Measurements from ENCODE around the gene TMEM44. TPM values are rescaled to one million over a fixed set of nuclear protein-coding genes. Genes with fewer than 3 reads are reported as not detected.
"Not testable (repeated sequence)": the region's sequence is repeated elsewhere in the genome, so short reads cannot be mapped to it uniquely, and the experiment has no call there.

TMEM44 gene
- total and polyA plus RNA-seq, 4 donors = 13.8 to 33.5 (median 19.7) TPM

- H3K9me3 ChIP-seq (ENCODE audit: control insufficient read depth, insufficient read depth, low read length) = peaks cover 4% of the 10 kb centered on the region
- 100% methylated on average over 2 of the region's 4 CpGs for WGBS (ENCODE audit: insufficient coverage)
- H3K27me3 ChIP-seq (ENCODE audit: control insufficient read depth, insufficient read depth, low read length) = no peaks in the 10 kb centered on the region
- H3K27ac ChIP-seq (ENCODE audit: low read depth, low read length) = no peak overlapping the region
- H3K4me1 ChIP-seq (ENCODE audit: control insufficient read depth, insufficient read depth, low read length) = peaks cover 10% of the 10 kb centered on the region
- H3K4me3 ChIP-seq (ENCODE audit: low read depth, low read length) = no peak overlapping the region
- DNase-seq (ENCODE audit: low read depth in 4 of 6, low spot score in 6 of 6) = no peak
- H3K36me3 ChIP-seq (ENCODE audit: control insufficient read depth, insufficient read depth, low read length) = peaks cover 25% of the 10 kb centered on the region
Measured at GRCh38 chr3:194631696-194632095, 1.5 kb downstream of the TMEM44 start.

DNA sequence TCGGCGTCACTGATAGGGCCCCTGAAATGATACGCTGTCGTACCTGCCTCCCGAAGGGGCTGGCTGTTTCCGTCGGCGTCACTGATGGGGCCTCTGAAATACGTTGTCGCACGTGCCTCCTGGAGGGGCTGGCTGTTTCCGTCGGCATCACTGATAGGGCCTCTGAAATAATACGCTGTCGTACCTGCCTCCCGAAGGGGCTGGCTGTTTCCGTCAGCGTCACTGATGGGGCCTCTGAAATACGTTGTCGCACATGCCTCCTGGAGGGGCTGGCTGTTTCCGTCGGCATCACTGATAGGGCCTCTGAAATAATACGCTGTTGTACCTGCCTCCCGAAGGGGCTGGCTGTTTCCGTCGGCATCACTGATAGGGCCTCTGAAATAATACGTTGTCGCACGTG lies 2.5 kb downstream of the TMEM44 start:
- H3K4me3 ChIP-seq (ENCODE audit: low read depth, low read length); H3K27ac ChIP-seq (ENCODE audit: low read depth, low read length); H3K9me3 ChIP-seq (ENCODE audit: control insufficient read depth, insufficient read depth, low read length); H3K27me3 ChIP-seq (ENCODE audit: control insufficient read depth, insufficient read depth, low read length); DNase-seq (ENCODE audit: low read depth in 4 of 6, low spot score in 6 of 6); H3K4me1 ChIP-seq (ENCODE audit: control insufficient read depth, insufficient read depth, low read length): not testable (repeated sequence)
- H3K36me3 ChIP-seq (ENCODE audit: control insufficient read depth, insufficient read depth, low read length) = peaks cover 26% of the 10 kb centered on the region
- WGBS (ENCODE audit: insufficient coverage) = 97% methylated on average over 27 of the region's 29 CpGs

DNA sequence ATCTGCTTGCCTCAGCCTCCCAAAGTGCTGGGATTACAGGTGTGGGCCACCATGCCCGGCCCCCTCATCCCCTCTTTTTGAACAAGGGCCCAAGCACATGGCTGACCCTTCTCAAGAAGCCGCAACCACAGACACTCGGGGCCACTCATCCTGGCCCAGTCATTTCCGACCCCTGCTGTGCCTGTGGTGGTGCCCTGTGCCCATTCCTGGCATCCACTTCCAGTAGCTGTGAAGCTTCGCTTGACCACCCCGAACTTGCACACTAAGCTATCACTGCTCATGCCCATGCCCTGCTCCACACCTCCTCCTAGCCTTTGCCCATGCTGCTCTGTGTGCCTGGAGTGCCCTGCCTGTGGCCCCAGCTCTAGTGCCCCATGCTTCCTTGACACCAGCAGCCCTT lies 8.3 kb downstream of the TMEM44 start:
- no peak for DNase-seq (ENCODE audit: low read depth in 4 of 6, low spot score in 6 of 6)
- H3K4me3 ChIP-seq (ENCODE audit: low read depth, low read length) = no peak overlapping the region
- no peak overlapping the region for H3K27ac ChIP-seq (ENCODE audit: low read depth, low read length)
- WGBS (ENCODE audit: insufficient coverage) = 100% methylated on average over 6 of the region's 6 CpGs
- H3K9me3 ChIP-seq (ENCODE audit: control insufficient read depth, insufficient read depth, low read length) = no peaks in the 10 kb centered on the region
- peaks cover 61% of the 10 kb centered on the region for H3K36me3 ChIP-seq (ENCODE audit: control insufficient read depth, insufficient read depth, low read length)
- H3K27me3 ChIP-seq (ENCODE audit: control insufficient read depth, insufficient read depth, low read length) = no peaks in the 10 kb centered on the region
- H3K4me1 ChIP-seq (ENCODE audit: control insufficient read depth, insufficient read depth, low read length) = peaks cover 7% of the 10 kb centered on the region

- H3K9me3 ChIP-seq (ENCODE audit: control insufficient read depth, insufficient read depth, low read length) = no peaks in the 10 kb centered on the region
- H3K27me3 ChIP-seq (ENCODE audit: control insufficient read depth, insufficient read depth, low read length) = no peaks in the 10 kb centered on the region
- H3K4me1 ChIP-seq (ENCODE audit: control insufficient read depth, insufficient read depth, low read length) = peaks cover 7% of the 10 kb centered on the region
- peaks cover 59% of the 10 kb centered on the region for H3K36me3 ChIP-seq (ENCODE audit: control insufficient read depth, insufficient read depth, low read length)
- WGBS (ENCODE audit: insufficient coverage) = 92% methylated on average over 25 of the region's 25 CpGs
- DNase-seq (ENCODE audit: low read depth in 4 of 6, low spot score in 6 of 6) = no peak
- no peak overlapping the region for H3K27ac ChIP-seq (ENCODE audit: low read depth, low read length)
- no peak overlapping the region for H3K4me3 ChIP-seq (ENCODE audit: low read depth, low read length)
Measured at GRCh38 chr3:194623449-194624290, 9.5 kb downstream of the TMEM44 start.

DNA sequence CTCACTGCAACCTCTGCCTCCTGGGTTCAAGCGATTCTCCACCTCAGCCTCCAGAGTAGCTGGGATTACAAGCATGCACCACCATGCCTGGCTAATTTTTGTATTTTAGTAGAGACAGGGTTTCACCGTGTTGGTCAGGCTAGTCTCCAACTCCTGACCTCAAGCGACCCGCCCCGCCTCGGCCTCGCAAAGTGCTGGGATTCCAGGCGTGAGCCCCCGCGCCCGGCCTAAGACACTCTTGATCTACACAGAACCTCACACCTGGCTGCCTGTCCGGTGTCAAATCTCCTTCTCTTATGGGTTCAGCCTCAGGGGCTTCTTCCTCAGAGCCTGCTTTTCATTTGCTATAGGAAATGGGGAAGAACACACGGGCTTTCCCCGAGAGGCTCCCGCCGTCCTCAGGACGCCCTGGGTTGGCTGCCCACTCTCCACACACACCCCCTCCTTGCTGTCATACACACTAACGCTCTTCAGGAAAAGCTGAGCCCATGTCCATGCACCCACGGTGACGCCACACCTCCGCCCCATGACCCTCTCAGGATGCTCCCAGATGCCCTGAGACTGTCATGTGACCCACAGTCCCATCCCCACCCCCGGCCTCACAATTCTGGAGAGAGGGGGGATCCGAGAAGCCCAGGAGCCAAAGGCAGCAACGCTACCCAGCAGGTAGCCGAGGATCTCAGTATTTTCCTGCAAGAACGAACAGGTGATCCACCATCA lies 10.4 kb downstream of the TMEM44 start:
- Histone ChIP-seq H3K9me3 (ENCODE audit: control insufficient read depth, insufficient read depth, low read length) (no peaks in the 10 kb centered on the region), H3K4me3 (ENCODE audit: low read depth, low read length) (no peak overlapping the region), H3K4me1 (ENCODE audit: control insufficient read depth, insufficient read depth, low read length) (peaks cover 7% of the 10 kb centered on the region), H3K27me3 (ENCODE audit: control insufficient read depth, insufficient read depth, low read length) (no peaks in the 10 kb centered on the region), H3K27ac (ENCODE audit: low read depth, low read length) (no peak overlapping the region), H3K36me3 (ENCODE audit: control insufficient read depth, insufficient read depth, low read length) (peaks cover 55% of the 10 kb centered on the region)
- WGBS (ENCODE audit: insufficient coverage) = 95% methylated on average over 17 of the region's 26 CpGs
- no peak for DNase-seq (ENCODE audit: low read depth in 4 of 6, low spot score in 6 of 6)

- 84% methylated on average over 14 of the region's 14 CpGs for WGBS (ENCODE audit: insufficient coverage)
- Histone ChIP-seq H3K27ac (ENCODE audit: low read depth, low read length) (no peak overlapping the region), H3K9me3 (ENCODE audit: control insufficient read depth, insufficient read depth, low read length) (no peaks in the 10 kb centered on the region), H3K4me1 (ENCODE audit: control insufficient read depth, insufficient read depth, low read length) (peaks cover 7% of the 10 kb centered on the region), H3K4me3 (ENCODE audit: low read depth, low read length) (no peak overlapping the region), H3K36me3 (ENCODE audit: control insufficient read depth, insufficient read depth, low read length) (peaks cover 55% of the 10 kb centered on the region), H3K27me3 (ENCODE audit: control insufficient read depth, insufficient read depth, low read length) (no peaks in the 10 kb centered on the region)
- no peak for DNase-seq (ENCODE audit: low read depth in 4 of 6, low spot score in 6 of 6)
Measured at GRCh38 chr3:194621947-194622346, 11.3 kb downstream of the TMEM44 start.

GRCh38 chr3:194620196-194620595 lies 13.0 kb downstream of the TMEM44 start:
- Histone ChIP-seq H3K36me3 (ENCODE audit: control insufficient read depth, insufficient read depth, low read length) (peaks cover 63% of the 10 kb centered on the region), H3K4me3 (ENCODE audit: low read depth, low read length) (no peak overlapping the region), H3K9me3 (ENCODE audit: control insufficient read depth, insufficient read depth, low read length) (no peaks in the 10 kb centered on the region), H3K4me1 (ENCODE audit: control insufficient read depth, insufficient read depth, low read length) (peaks cover 7% of the 10 kb centered on the region), H3K27ac (ENCODE audit: low read depth, low read length) (no peak overlapping the region), H3K27me3 (ENCODE audit: control insufficient read depth, insufficient read depth, low read length) (no peaks in the 10 kb centered on the region)
- no peak for DNase-seq (ENCODE audit: low read depth in 4 of 6, low spot score in 6 of 6)
- 93% methylated on average over 5 of the region's 7 CpGs for WGBS (ENCODE audit: insufficient coverage)

GRCh38 chr3:194619741-194620140 lies 13.5 kb downstream of the TMEM44 start:
- WGBS (ENCODE audit: insufficient coverage) = 90% methylated on average over 9 of the region's 9 CpGs

DNA sequence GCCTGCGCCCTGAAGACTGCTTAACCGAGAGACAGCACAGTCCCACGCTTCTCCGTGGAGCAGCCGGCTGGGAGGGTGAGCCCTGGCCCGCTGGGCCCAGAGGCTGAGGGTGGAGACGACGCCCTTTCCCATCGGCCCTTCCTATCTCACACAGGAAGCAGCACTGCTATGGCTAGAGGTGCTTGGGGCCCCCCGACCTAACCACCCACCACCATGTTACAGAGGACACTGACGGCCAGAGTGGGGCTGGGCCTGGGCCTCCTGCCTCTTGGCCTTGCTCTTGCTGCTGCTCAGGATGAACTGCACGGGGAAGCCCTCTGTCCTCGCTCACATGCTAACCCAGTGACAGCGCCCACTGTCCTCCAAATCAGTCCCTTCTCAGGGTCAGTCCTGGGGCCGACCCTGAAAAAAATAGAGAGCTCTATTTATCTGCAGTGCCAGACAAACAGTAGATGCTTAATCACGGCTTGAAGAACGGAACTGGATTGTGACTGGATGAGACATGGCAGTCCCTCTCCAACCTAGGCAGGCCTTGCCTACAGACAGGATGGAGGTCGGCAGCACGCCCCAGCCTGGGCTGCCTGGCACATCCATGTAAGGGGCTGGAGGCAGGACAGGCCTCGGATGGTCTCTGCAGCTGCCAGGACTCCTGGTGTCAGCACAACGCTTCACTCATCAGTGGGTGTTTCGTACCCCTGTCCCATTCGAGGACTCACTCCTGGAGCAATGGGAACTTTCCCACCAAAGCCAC lies 14.2 kb downstream of the TMEM44 start:
- Histone ChIP-seq H3K4me1 (ENCODE audit: control insufficient read depth, insufficient read depth, low read length) (peaks cover 7% of the 10 kb centered on the region), H3K9me3 (ENCODE audit: control insufficient read depth, insufficient read depth, low read length) (no peaks in the 10 kb centered on the region), H3K4me3 (ENCODE audit: low read depth, low read length) (no peak overlapping the region), H3K27me3 (ENCODE audit: control insufficient read depth, insufficient read depth, low read length) (no peaks in the 10 kb centered on the region), H3K36me3 (ENCODE audit: control insufficient read depth, insufficient read depth, low read length) (peaks cover 56% of the 10 kb centered on the region), H3K27ac (ENCODE audit: low read depth, low read length) (no peak overlapping the region)
- DNase-seq (ENCODE audit: low read depth in 4 of 6, low spot score in 6 of 6) = no peak
- WGBS (ENCODE audit: insufficient coverage) = 89% methylated on average over 23 of the region's 23 CpGs

More at GRCh38 chr3:194619741-194620140, 13.5 kb downstream of the TMEM44 start:
- Histone ChIP-seq H3K27ac (ENCODE audit: low read depth, low read length) (no peak overlapping the region), H3K4me3 (ENCODE audit: low read depth, low read length) (no peak overlapping the region), H3K9me3 (ENCODE audit: control insufficient read depth, insufficient read depth, low read length) (no peaks in the 10 kb centered on the region), H3K36me3 (ENCODE audit: control insufficient read depth, insufficient read depth, low read length) (peaks cover 59% of the 10 kb centered on the region), H3K4me1 (ENCODE audit: control insufficient read depth, insufficient read depth, low read length) (peaks cover 7% of the 10 kb centered on the region), H3K27me3 (ENCODE audit: control insufficient read depth, insufficient read depth, low read length) (no peaks in the 10 kb centered on the region)
- DNase-seq (ENCODE audit: low read depth in 4 of 6, low spot score in 6 of 6) = no peak

Measured in spinal cord (tissue), 10 donors.